Endothelial cell of umbilical vein (primary cell): ENCODE results near the gene ANO7. TPM values are rescaled to one million over a fixed set of nuclear protein-coding genes. Genes with fewer than 3 reads are reported as not detected.

Source experiments
- BruUV-seq: library from RNA; stranded (reverse); fragments of 400-500 nt; replicated peaks from 2 replicates; lab custom pipeline; 2021; lab: Mats Ljungman, UMichigan
- CTCF ChIA-PET: fragments of 300-600, 350-600 bp; sonication (Branson Sonifier 250); formaldehyde crosslinking; loops from one replicate; lab custom pipeline; 2021; ENCODE audit warnings: antibody characterized with exemption, inconsistent platforms; lab: Charles Lee
- POLR2A ChIA-PET: fragments of 300-600, 350-600 bp; sonication (Branson Sonifier 250); formaldehyde crosslinking; loops from one replicate; lab custom pipeline; 2021; ENCODE audit warnings: antibody characterized with exemption, inconsistent platforms; lab: Charles Lee
- DNase-seq: peaks from one replicate; pipeline ENCODE4 v3.0.0-alpha.2; 2011; ENCODE audit warnings: low read depth, low spot score
- FAIRE-seq: peaks from 2 replicates; lab custom pipeline; 2011; peaks lifted over from hg19 to GRCh38; lab: Jason Lieb, UNC
- H2AFZ ChIP-seq: 2 replicates; pipeline ENCODE4 v1.6.0; 2012; ENCODE audit warnings: low read depth, low read length, control low read depth, inconsistent platforms
- H3K27ac ChIP-seq: 2 replicates; pipeline ENCODE4 v1.5.1; 2011; ENCODE audit warnings: low read depth, mild to moderate bottlenecking, control low read depth, low read length, moderate library complexity; ENCODE audit not compliant: insufficient read depth
- H3K27me3 ChIP-seq, 2 experiments: 2 replicates each; pipeline versions ENCODE4 v1.6.0 to v1.6.1; 2011; ENCODE audit warnings: low read length in 2 of 2, mixed read lengths in 1 of 2; ENCODE audit not compliant: control insufficient read depth in 2 of 2, insufficient read depth in 2 of 2
- H3K36me3 ChIP-seq, 2 experiments: 2 replicates in 1 of 2; 3 replicates in 1 of 2; pipeline ENCODE4 v1.5.1; 2011; ENCODE audit warnings: low read length in 2 of 2, mild to moderate bottlenecking in 1 of 2, moderate library complexity in 1 of 2; ENCODE audit not compliant: control insufficient read depth in 2 of 2, insufficient read depth in 2 of 2; ENCODE audit errors: extremely low read depth in 1 of 2
- H3K4me1 ChIP-seq: 3 replicates; pipeline ENCODE4 v1.5.1; 2011; ENCODE audit warnings: mild to moderate bottlenecking, low read length; ENCODE audit not compliant: control insufficient read depth, insufficient read depth; ENCODE audit errors: extremely low read depth
- H3K4me2 ChIP-seq: 2 replicates; pipeline ENCODE4 v1.6.1; 2011; ENCODE audit warnings: low read length, control low read depth, mixed read lengths; ENCODE audit not compliant: insufficient read depth
- H3K4me3 ChIP-seq, 3 experiments: fragments of 200-600 bp in 1 of 3; sonication (generic), shearing (Covaris generic) in 1 of 3; replicated peaks in 1 of 3; 2 replicates each; pipeline ENCODE4 v1.5.1; 2011 to 2016; ENCODE audit warnings: control low read depth in 3 of 3, low read length in 3 of 3, mild to moderate bottlenecking in 2 of 3, inconsistent platforms in 1 of 3, low read depth in 1 of 3, moderate library complexity in 1 of 3; ENCODE audit not compliant: insufficient read depth in 1 of 3
- H3K79me2 ChIP-seq: 2 replicates; pipeline ENCODE4 v1.6.0; 2012; ENCODE audit warnings: low read length, inconsistent platforms; ENCODE audit not compliant: control insufficient read depth, insufficient read depth
- H3K9ac ChIP-seq: replicated peaks from 2 replicates; pipeline ENCODE3; 2011; ENCODE audit warnings: low read length, control low read depth; ENCODE audit not compliant: insufficient read depth; ENCODE audit errors: extremely low read depth
- H3K9me1 ChIP-seq: replicated peaks from 3 replicates; pipeline ENCODE4 v1.6.0; 2011; ENCODE audit warnings: mild to moderate bottlenecking, low read length; ENCODE audit not compliant: control insufficient read depth, insufficient read depth; ENCODE audit errors: extremely low read depth
- H3K9me3 ChIP-seq: replicated peaks from 2 replicates; pipeline ENCODE4 v1.5.1; 2012; ENCODE audit warnings: low read length, inconsistent platforms; ENCODE audit not compliant: control insufficient read depth, insufficient read depth
- H4K20me1 ChIP-seq: replicated peaks from 2 replicates; pipeline ENCODE3; 2011; ENCODE audit warnings: mild to moderate bottlenecking, low read length; ENCODE audit not compliant: control insufficient read depth, insufficient read depth; ENCODE audit errors: extremely low read depth
- EZH2 ChIP-seq: IDR thresholded peaks from 2 replicates; pipeline ENCODE4 v1.6.1; 2012; ENCODE audit warnings: borderline replicate concordance, low read depth, mild to moderate bottlenecking, moderate library complexity, low read length, inconsistent platforms; ENCODE audit not compliant: severe bottlenecking
- FOS ChIP-seq: IDR thresholded peaks from 2 replicates; pipeline ENCODE4 v1.6.1; 2011; ENCODE audit warnings: mild to moderate bottlenecking, low read length, moderate library complexity, borderline replicate concordance; ENCODE audit not compliant: insufficient read depth
- GATA2 ChIP-seq: IDR thresholded peaks from 2 replicates; pipeline ENCODE4 v1.7.0; 2011; ENCODE audit warnings: low read depth, mild to moderate bottlenecking, moderate library complexity, mixed read lengths, low read length; ENCODE audit not compliant: insufficient read length, insufficient read depth
- JUN ChIP-seq: IDR thresholded peaks from 2 replicates; pipeline ENCODE4 v1.6.1; 2011; ENCODE audit warnings: borderline replicate concordance, low read depth; ENCODE audit not compliant: insufficient read length, insufficient read depth
- MYC ChIP-seq: IDR thresholded peaks from one replicate; pipeline ENCODE4 v1.6.1; 2011; ENCODE audit warnings: mild to moderate bottlenecking, low read depth, low read length
- POLR2A ChIP-seq: IDR thresholded peaks from 2 replicates; pipeline ENCODE4 v1.6.1; 2012; ENCODE audit warnings: low read depth, mild to moderate bottlenecking, control low read depth, low read length
- POLR2AphosphoS5 ChIP-seq: IDR thresholded peaks from 2 replicates; pipeline ENCODE4 v1.6.1; 2012; ENCODE audit warnings: low read depth, mild to moderate bottlenecking, control low read depth, low read length, moderate library complexity; ENCODE audit not compliant: insufficient read depth
- dilution Hi-C: fragments of 300-500 bp; cut with MboI; formaldehyde crosslinking; loops from one replicate; pipeline ENCODE4 v1.15.0; 2019; ENCODE audit warnings: low sequenced_read_pairs; ENCODE audit not compliant: extremely low pct_ligation_motif_present
- intact Hi-C: fragments of 100-400 bp; cut with micrococcal nuclease; formaldehyde crosslinking; loops from one replicate; pipeline ENCODE4 v1.10.0; 2022
- polyA plus RNA-seq, 4 experiments: library from polyadenylated mRNA; depleted of rRNA in 3 of 4; stranded (reverse) in 3 of 4; unstranded in 1 of 4; fragments of >200 nt; gene quantifications; 2 replicates each; pipeline versions ENCODE4 v1.2.1 to v1.2.3, GENCODE V29; 2011 to 2012; ENCODE audit warnings: missing spikeins in 1 of 4
- total RNA-seq: library from RNA; stranded (reverse); gene quantifications from 2 replicates; pipeline ENCODE4 v1.2.3, GENCODE V29; 2021
- TF ChIP-seq, protein P1 (sequence below), 2 donors: IDR thresholded peaks; 1 replicate in 1 of 2; 2 replicates in 1 of 2; pipeline ENCODE4 v1.5.1; 2011; ENCODE audit warnings: low read length in 2 of 2, mild to moderate bottlenecking in 2 of 2, moderate library complexity in 2 of 2, control low read depth in 1 of 2, inconsistent platforms in 1 of 2, low read depth in 1 of 2; ENCODE audit not compliant: insufficient read depth in 1 of 2; ENCODE audit errors: extremely low read depth in 1 of 2
- TF ChIP-seq, protein P2 (sequence below): IDR thresholded peaks from 2 replicates; pipeline ENCODE4 v1.6.1; 2011; ENCODE audit not compliant: insufficient read depth, insufficient read length

ANO7 gene
- total and polyA plus RNA-seq, 2 donors (not counting 3 experiments of a cell fraction or from before 2014, with no cell fraction given), result 0.81 to 2.5 TPM

DNA sequence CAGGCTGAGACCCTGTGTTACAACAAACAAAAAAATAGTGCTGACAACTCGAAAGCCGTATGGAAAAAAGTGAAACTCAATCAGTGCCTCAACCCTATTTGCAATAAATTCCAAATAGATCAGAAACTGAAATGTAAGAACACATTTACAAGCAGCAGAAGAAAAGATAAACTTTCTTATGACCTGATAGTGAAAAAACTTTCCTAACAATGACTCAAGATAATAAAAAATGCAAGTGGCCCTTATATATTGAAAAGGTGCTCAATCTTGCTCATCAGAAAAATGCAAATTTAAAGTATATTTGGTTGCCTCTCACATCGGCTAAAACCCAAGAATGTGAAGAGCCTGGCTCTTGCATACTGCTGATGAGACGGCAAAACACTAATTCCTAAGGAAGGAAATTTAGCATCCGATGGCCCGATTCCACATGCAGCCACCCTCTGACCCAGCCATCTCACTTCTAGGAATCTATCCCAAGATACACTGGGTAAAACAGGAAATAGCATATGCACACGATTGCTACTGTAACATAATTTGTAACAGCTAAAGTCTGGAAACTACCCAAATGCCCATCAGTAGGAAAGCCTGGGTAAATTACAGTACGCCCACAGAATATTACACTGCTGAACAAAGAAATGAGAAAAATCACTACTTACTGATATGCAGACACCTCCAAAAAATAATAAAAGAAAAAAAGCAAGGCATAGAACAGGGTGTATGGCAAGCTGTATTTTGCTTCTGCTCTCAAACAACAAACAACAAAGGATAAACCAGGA lies 70.2 kb downstream of the ANO7 start:
- Histone ChIP-seq H3K27ac (no peak overlapping the region), H3K9me1 (no peaks in the 10 kb centered on the region), H3K27me3 (no peaks in the 10 kb centered on the region), H4K20me1 (no peaks in the 10 kb centered on the region), H3K4me1 (peaks cover 11% of the 10 kb centered on the region), H3K9me3 (no peaks in the 10 kb centered on the region), H3K4me3 (no peak overlapping the region), H3K79me2 (peaks cover 21% of the 10 kb centered on the region), H3K36me3 (peaks cover 37 to 54% of the 10 kb centered on the region in 2 experiments), H3K9ac (no peak overlapping the region), H2AFZ (no peak overlapping the region), H3K4me2 (no peak overlapping the region)
- DNase-seq (peak; percentile 56), FAIRE-seq (peak; percentile 91)
- no TSS peak for BruUV-seq
- TF ChIP-seq GATA2, result no peak
- no peak for TF ChIP-seq EZH2
- TF ChIP-seq POLR2AphosphoS5, result peak; percentile 16
- intact Hi-C loops, result no loop called here
- CTCF ChIA-PET, result interaction anchor here (0.6 to 1.7 kb wide), 6 partner anchors 9 to 407 kb away, joined by 3 to 7 read pairs (median 4); no protein-coding TSS in a partner anchor
- POLR2A ChIA-PET, result interaction anchor here (0.6 to 1.0 kb wide), 2 partner anchors 37 to 56 kb away, joined by 3 to 4 read pairs; partner anchors contain the start of genes HDLBP and SEPTIN2
- dilution Hi-C loops, result no loop called here

DNA sequence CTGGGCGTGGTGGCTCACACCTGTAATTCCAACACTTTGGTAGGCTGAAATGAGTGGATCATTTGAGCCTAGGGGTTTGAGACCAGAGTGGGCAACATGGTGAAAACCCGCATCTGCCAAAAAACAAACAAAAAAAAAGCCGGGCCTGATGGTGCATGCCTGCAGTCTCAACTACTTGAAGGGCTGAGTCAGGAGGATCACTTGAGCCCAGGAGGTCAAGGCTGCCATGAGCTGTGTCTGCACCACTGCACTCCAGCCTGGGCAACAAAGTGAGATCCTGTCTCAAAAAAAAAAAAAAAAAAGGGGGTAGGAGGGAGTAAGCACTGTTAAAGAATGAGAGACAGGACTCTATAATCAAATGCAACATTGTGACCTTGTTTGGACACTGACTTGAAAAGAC lies 72.4 kb downstream of the ANO7 start:
- no peak for FAIRE-seq
- no peak for TF ChIP-seq EZH2
- no peak for TF ChIP-seq POLR2A
- no peak for TF ChIP-seq FOS
- TF ChIP-seq, protein P1, sequence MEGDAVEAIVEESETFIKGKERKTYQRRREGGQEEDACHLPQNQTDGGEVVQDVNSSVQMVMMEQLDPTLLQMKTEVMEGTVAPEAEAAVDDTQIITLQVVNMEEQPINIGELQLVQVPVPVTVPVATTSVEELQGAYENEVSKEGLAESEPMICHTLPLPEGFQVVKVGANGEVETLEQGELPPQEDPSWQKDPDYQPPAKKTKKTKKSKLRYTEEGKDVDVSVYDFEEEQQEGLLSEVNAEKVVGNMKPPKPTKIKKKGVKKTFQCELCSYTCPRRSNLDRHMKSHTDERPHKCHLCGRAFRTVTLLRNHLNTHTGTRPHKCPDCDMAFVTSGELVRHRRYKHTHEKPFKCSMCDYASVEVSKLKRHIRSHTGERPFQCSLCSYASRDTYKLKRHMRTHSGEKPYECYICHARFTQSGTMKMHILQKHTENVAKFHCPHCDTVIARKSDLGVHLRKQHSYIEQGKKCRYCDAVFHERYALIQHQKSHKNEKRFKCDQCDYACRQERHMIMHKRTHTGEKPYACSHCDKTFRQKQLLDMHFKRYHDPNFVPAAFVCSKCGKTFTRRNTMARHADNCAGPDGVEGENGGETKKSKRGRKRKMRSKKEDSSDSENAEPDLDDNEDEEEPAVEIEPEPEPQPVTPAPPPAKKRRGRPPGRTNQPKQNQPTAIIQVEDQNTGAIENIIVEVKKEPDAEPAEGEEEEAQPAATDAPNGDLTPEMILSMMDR (IDR thresholded peaks at IDR 0.05; ENCODE audit: extremely low read depth in 1 of 2, insufficient read depth in 1 of 2, low read depth in 1 of 2, low read length in 2 of 2), result no peak
- no peak for TF ChIP-seq JUN
- TF ChIP-seq, protein P2, sequence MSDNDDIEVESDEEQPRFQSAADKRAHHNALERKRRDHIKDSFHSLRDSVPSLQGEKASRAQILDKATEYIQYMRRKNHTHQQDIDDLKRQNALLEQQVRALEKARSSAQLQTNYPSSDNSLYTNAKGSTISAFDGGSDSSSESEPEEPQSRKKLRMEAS, result no peak
- no peak for TF ChIP-seq POLR2AphosphoS5
- TF ChIP-seq GATA2, result no peak
- TF ChIP-seq MYC, result no peak
- no peak overlapping the region for H3K27ac ChIP-seq
- H4K20me1 ChIP-seq, result no peaks in the 10 kb centered on the region
- no peak for DNase-seq
- H2AFZ ChIP-seq, result no peak overlapping the region
- H3K4me2 ChIP-seq, result no peak overlapping the region
- dilution Hi-C loops, result no loop called here
- no peak overlapping the region for H3K4me3 ChIP-seq
- H3K27me3 ChIP-seq, result no peaks in the 10 kb centered on the region
- peaks cover 11% of the 10 kb centered on the region for H3K4me1 ChIP-seq
- H3K9ac ChIP-seq, result no peak overlapping the region
- ChIA-PET POLR2A (no interaction called here), CTCF (interaction anchor here (0.6 kb wide), 2 partner anchors 63 to 81 kb away, joined by 3 read pairs; no protein-coding TSS in a partner anchor)
- intact Hi-C loops, result no loop called here
- H3K79me2 ChIP-seq, result peaks cover 30% of the 10 kb centered on the region
- H3K36me3 ChIP-seq, result peaks cover 31 to 45% of the 10 kb centered on the region in 2 experiments
- no peaks in the 10 kb centered on the region for H3K9me3 ChIP-seq
- no peaks in the 10 kb centered on the region for H3K9me1 ChIP-seq
- BruUV-seq, result no TSS peak
